HG03045 (cell line): ENCODE measurements around the gene RAPGEF3.

Experiments
- ATAC-seq: cut with Tn5 transposase; IDR thresholded peaks from one replicate; pipeline ENCODE4 v1.9.1; 2021; ENCODE audit warnings: mild to moderate bottlenecking, moderate library complexity; ENCODE audit not compliant: unreplicated experiment

Gene RAPGEF3

GRCh38 chr12:47777151-47777550 lies 18.5 kb upstream of the RAPGEF3 start:
- no peak for ATAC-seq

DNA sequence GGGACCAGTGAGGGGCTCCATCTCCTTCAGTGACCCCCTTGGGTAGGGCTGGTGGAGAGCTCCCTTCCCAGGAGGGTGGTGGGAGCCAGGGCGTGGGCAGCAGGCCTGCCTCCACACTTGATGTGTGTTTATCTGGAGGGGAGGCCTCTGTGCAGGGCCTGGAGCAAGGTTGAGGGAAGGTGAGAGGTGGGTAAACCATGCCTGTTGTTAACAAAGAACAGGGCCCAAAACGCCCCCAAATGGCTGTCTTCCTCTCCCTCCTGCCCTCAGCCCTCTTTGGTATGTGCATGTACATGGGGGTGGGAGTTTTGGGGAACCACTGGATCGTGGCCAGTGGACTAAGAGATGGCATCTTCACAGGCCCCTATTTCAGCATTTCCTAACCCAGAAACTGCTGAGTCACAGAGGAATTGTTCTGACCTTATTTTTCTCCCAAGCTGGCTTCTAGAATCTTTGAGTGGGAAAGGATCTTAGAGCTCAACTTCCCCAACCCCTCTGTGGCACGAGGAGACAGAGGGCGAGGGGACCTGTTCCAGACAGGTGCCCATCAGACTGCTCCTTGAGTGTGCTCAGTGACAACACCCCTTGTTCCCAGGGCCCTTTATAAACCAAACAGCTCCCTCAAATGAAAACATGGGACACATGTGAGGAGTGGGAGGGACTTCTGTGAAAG lies 17.9 kb upstream of the RAPGEF3 start:
- no peak for ATAC-seq

GRCh38 chr12:47775100-47775911 lies 16.6 kb upstream of the RAPGEF3 start:
- no peak for ATAC-seq

DNA sequence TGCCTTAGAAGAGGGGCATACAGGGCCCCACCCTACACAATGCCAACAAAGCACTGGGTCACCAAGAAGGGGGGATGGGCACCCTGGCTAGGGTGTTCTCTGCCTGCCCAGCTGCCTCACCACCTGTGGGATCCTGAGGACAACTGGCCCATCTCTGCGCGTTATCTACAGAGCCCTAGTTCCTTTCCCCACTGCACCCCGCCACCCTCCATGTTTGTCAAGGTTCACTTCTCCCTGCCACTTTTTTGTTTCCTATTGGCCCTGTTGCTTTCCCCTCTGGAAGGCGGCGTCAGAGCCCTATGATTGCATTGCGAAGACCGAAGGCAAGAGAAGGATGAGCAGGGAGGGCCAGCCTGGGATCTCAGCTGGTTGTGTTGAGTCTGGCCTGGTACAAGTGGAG lies 16.0 kb upstream of the RAPGEF3 start:
- ATAC-seq = no peak

DNA sequence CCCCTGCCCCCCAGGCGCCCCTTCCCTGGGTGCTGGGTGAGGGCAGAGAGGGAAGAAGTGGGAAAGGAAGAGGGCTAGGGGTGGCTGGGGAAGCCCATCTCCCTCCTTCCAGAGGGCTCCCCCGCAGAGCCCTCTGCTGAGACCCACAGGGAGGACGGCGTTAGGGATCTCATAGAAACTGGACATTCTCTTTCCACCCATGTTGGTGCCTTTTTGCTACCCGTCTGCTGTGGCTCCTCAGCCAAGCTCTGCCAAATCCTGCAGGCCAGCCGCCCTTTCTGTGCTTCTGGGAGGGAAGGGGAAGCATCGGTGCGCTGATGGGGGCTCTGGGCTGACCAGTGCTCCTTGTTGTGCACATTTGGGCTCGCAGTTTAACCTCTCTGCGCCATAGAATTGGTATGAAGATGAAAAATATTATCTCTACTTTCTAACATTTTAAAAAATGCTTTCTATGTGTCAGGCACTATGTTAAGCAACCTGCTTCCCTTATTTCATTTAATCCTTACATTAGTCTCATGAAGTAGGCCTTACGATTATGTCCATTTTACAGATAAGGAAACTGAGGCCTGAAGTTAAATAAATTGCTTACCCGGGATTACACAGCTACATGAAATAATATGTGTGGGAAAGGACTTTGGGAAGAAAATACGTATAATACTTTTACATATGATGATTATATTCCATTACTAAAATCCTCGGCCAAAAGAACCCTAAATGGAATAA lies 15.3 kb upstream of the RAPGEF3 start:
- ATAC-seq = no peak

- ATAC-seq = peak; percentile 84
These were observed 14.6 kb upstream of the RAPGEF3 start, which contains the start of gene SLC48A1 for GRCh38 chr12:47773062-47773857. Gene SLC48A1, plus strand, starts transcription at chr12:47773238. Its CDS starts 67 bp downstream, at chr12:47773305.

DNA sequence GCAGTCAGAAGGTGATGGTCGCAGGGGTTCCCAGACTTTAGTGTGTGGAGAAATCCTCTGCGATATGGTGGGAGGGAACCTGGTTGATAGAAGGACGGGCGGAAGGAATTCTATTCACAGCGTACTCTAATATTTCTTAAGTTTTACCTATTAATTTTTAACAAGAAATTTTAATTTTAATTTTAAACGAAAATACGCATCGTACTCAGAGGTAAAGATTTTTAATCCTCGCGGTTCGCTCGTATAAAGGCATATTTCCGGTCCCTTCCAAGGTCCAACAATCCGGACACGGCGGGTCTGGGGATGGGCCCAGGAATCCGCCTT lies 14.0 kb upstream of the RAPGEF3 start:
- ATAC-seq = no peak

DNA sequence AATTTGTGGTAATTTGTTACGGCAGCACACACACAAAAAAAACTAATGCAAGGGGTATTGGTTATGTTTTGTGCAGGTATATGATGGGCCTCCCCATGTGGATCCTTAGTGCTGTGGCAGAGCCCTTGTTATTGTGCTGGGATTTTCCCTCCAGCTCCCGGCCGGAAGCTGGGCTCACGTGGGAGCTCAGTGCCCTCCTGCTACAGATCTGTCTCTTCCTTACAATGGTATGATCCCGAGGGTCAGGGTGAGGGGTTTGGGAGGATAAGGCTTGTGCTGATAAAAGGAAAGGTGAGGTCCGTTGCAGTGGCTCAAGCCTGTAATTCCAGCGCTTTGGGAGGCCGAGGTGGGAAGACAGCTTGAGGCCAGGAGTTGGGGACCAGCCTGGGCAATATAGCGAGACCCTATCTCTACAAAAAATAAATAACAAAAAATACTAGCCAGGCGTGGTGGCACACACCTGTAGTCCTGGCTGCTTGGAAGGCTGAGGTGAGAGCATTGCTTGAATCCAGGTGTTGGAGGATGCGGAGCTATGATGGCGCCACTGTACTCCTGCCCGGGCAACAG lies 13.5 kb upstream of the RAPGEF3 start:
- ATAC-seq = no peak

GRCh38 chr12:47771304-47771703 lies 12.6 kb upstream of the RAPGEF3 start:
- ATAC-seq = no peak

GRCh38 chr12:47770086-47770726 lies 11.5 kb upstream of the RAPGEF3 start:
- no peak for ATAC-seq

DNA sequence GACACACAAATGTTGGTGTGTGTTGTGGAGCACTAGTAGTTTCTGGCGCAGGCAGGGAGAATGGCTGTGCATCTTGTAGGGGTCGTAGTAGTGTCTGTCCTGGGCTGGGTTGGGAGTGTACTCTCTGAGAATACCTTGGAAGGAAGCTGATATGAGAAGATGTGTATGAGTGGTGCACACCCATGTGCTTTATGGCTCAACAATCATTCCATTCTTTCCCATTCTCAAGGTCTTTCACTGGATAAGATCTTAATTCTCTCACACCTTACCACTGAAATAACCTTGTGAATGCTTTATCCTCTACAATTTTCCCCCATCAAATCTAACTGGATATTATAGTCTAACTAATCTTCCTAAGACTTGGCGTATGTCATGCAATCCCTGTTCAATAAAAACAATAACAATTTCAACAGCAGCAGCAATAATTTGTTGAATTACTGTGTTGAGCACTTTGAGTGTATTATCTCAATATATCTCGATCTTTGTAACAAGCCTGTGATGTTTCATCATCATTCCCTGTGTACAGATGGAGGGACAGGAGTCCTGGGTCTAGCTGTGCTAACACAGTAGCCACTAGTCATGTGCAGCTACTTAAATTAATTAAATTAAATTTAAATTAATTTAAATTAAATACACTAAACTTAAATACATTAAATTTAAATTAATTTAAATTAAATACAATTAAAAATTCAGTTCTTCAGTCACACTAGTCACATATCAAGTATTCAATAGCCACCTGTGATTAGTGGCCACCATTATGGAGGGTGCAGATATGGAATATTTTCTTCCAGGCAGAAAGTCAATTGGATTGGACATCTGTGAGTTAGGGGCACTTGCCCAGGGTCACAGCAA lies 10.8 kb upstream of the RAPGEF3 start:
- ATAC-seq = no peak

- no peak for ATAC-seq
These were observed 9.7 kb upstream of the RAPGEF3 start for GRCh38 chr12:47768323-47768811.

- no peak for ATAC-seq
These were observed 8.6 kb upstream of the RAPGEF3 start for GRCh38 chr12:47767216-47767724.

DNA sequence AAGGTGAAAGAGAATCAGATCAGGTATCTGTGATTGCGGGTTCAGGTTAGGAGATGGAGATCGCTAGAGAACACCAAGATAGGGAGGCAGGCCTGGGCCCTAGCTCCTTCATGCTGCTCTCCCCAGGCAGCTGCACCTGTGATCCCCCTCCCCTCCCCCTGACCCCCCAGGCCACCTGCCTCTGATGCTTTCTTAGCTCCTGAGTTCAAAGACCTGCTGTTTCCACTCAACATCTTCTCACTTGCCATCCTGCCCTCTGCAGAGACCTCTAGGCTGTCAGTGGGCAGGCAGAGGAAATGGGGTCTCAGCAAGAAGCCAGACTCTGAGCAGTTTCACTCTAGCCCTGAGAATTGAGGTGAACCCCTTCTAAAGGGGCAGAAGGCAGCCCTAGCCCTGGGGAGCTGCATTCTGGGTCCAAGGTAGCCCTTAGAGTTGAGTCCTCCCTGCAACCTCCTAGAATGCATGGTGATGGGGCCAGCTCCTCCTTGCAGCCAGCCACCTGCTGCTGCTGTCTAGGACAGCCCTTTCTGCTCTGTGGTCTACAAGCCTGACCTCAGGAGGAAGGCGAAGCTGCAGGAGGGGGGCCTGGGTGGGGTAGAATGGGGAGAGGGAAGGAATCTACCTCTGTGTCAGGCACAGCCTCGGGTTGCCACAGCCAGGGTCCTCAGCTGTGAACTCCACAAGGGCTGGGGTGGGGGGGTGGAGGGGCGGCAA lies 8.0 kb upstream of the RAPGEF3 start:
- no peak for ATAC-seq

DNA sequence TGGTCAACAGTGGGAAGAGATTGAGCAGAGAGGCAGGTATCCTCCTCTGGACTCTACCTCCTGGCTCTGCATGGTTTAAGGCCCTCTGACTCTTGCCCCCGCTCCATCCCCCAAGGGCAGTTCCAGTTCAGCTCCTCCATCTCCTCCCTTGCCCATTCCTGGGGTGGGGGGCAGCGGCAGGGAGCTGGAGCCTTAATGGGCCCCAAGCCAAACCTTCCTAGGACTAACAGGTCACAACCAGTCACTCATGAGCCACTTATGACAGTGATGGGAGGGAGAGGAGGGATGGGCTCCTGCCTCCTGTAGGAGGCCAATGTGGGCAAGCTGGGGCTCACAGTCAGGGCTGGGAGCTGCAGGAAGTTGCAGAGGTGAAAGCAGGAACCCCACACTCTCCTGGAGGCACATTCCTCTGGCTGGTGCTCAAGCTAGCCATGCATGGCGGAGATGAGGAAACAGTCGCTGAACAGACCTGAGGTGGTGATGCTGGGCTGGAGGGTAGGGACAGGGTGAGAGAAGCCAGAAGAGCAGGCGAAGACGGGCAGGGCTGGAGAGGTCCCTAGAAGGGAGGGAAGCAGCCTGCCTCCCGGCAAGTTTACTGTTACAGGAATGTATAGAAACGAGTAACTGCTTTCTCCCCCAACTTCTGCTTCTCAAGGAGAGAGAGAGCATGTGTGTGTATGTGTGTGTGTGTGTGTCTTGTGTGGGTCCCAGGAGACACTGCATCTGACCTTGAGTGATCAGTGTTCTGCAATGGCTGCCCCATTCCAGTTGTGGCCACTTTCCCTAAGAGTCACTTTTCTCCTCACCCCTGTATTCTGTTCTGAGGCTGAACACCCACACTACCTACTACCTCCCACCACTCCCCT lies 5.0 kb upstream of the RAPGEF3 start:
- no peak for ATAC-seq

GRCh38 chr12:47762850-47763465 lies 4.3 kb upstream of the RAPGEF3 start:
- no peak for ATAC-seq

GRCh38 chr12:47758584-47758833 lies 171 bp downstream of the RAPGEF3 start:
- ATAC-seq = no peak
